HL-60 (cell line): ENCODE measurements around the gene SBSN.

Experiments used
- DNase-seq, 2 experiments: peaks; one replicate each; pipeline ENCODE4 v3.0.0-alpha.2; 2010 to 2020; ENCODE audit warnings: low read depth in 1 of 2, low spot score in 1 of 2
- H3K27ac ChIP-seq: fragments of 250-450 bp; sonication (Bioruptor Pico); replicated peaks from 2 replicates; pipeline ENCODE4 v1.5.1; 2020; ENCODE audit warnings: mild to moderate bottlenecking, moderate library complexity
- H3K27me3 ChIP-seq: fragments of 250-450 bp; sonication (Bioruptor Pico); 2 replicates; pipeline ENCODE4 v1.5.1; 2021; ENCODE audit warnings: mild to moderate bottlenecking, moderate library complexity; ENCODE audit not compliant: insufficient read depth, poor library complexity, severe bottlenecking
- H3K4me3 ChIP-seq: replicated peaks from 2 replicates; pipeline ENCODE4 v1.5.1; 2011; ENCODE audit warnings: mild to moderate bottlenecking, control low read depth, low read length; ENCODE audit not compliant: insufficient read depth
- GABPA ChIP-seq: IDR thresholded peaks from 2 replicates; pipeline ENCODE4 v1.6.1; 2012; ENCODE audit warnings: low read depth
- POLR2AphosphoS5 ChIP-seq: IDR thresholded peaks from 2 replicates; pipeline ENCODE4 v1.6.1; 2012; ENCODE audit warnings: low read depth
- SPI1 ChIP-seq: IDR thresholded peaks from 2 replicates; pipeline ENCODE4 v1.6.1; 2012; ENCODE audit warnings: low read depth, mild to moderate bottlenecking, borderline replicate concordance
- TF ChIP-seq, protein P1 (sequence below): IDR thresholded peaks from 2 replicates; pipeline ENCODE4 v1.6.1; 2012; ENCODE audit warnings: low read depth; ENCODE audit not compliant: insufficient replicate concordance
- TF ChIP-seq, protein P2 (sequence below): IDR thresholded peaks from one replicate; pipeline ENCODE4 v1.5.1; 2011; ENCODE audit warnings: low read length, control low read depth, inconsistent platforms; ENCODE audit not compliant: insufficient read depth

Gene SBSN

DNA sequence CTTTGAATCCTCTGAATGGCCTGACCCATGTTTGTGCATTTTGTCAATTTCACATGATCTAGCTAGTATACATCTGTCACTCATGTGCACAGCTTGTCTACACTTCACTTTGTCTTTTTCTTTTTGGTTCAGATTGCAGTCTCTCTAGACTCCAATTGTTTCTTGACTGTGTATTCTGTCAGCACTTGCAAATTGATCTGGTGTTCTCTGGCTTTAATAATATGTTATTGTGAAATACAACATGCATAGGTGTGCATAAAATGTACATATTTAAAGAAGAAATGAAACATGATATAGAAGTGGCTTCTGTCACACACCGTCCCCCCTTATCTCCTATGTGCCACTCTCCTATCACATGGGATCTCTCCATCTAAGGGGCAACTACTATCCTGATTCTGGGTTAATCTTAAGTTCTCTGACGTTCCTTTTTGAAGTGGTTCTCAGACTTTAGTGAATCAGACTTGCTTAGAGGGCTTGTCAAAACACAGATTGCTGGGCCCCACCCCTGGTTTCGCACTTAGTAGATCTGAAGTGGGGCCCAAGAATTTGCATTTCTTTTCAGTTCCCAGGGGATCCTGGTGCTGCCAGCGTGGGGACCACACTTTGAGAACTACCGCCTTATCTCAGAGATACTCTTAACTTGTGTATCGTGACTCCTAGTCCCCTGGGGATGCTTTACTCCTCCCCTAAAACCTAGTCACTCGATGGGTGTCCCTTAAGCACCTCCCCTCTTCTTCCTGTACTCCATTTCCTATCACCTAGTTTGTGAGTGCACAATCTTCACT is 43.7 kb downstream of the SBSN start:
- Histone ChIP-seq H3K4me3 (no peak overlapping the region), H3K27me3 (peaks cover 6% of the 10 kb centered on the region), H3K27ac (no peak overlapping the region)
- DNase-seq = no peak
- TF ChIP-seq SPI1 (no peak), GABPA (no peak), POLR2AphosphoS5 (no peak)
- TF ChIP-seq, protein P1, sequence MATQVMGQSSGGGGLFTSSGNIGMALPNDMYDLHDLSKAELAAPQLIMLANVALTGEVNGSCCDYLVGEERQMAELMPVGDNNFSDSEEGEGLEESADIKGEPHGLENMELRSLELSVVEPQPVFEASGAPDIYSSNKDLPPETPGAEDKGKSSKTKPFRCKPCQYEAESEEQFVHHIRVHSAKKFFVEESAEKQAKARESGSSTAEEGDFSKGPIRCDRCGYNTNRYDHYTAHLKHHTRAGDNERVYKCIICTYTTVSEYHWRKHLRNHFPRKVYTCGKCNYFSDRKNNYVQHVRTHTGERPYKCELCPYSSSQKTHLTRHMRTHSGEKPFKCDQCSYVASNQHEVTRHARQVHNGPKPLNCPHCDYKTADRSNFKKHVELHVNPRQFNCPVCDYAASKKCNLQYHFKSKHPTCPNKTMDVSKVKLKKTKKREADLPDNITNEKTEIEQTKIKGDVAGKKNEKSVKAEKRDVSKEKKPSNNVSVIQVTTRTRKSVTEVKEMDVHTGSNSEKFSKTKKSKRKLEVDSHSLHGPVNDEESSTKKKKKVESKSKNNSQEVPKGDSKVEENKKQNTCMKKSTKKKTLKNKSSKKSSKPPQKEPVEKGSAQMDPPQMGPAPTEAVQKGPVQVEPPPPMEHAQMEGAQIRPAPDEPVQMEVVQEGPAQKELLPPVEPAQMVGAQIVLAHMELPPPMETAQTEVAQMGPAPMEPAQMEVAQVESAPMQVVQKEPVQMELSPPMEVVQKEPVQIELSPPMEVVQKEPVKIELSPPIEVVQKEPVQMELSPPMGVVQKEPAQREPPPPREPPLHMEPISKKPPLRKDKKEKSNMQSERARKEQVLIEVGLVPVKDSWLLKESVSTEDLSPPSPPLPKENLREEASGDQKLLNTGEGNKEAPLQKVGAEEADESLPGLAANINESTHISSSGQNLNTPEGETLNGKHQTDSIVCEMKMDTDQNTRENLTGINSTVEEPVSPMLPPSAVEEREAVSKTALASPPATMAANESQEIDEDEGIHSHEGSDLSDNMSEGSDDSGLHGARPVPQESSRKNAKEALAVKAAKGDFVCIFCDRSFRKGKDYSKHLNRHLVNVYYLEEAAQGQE = no peak
- TF ChIP-seq, protein P2, sequence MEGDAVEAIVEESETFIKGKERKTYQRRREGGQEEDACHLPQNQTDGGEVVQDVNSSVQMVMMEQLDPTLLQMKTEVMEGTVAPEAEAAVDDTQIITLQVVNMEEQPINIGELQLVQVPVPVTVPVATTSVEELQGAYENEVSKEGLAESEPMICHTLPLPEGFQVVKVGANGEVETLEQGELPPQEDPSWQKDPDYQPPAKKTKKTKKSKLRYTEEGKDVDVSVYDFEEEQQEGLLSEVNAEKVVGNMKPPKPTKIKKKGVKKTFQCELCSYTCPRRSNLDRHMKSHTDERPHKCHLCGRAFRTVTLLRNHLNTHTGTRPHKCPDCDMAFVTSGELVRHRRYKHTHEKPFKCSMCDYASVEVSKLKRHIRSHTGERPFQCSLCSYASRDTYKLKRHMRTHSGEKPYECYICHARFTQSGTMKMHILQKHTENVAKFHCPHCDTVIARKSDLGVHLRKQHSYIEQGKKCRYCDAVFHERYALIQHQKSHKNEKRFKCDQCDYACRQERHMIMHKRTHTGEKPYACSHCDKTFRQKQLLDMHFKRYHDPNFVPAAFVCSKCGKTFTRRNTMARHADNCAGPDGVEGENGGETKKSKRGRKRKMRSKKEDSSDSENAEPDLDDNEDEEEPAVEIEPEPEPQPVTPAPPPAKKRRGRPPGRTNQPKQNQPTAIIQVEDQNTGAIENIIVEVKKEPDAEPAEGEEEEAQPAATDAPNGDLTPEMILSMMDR = no peak

DNA sequence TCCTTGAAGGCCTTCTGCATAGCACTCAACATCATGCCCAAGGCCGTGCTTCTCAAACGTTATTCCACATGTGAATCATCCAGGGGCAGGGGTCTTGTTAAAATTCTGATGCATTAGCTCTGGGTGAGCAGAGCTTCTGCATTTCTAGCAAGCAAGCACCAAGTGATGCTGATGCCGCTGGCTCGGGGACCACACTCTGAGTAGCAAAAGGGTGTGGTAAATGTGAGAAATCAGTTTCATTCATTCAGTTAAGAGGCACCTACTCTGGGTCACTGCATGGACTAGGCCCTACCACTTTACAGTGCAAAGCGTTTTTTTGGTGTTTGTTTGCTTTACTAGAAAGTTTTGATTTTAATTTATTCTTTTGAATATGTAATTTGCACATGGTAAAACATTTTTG is 45.0 kb downstream of the SBSN start:
- Histone ChIP-seq H3K27me3 (peaks cover 6% of the 10 kb centered on the region), H3K27ac (no peak overlapping the region), H3K4me3 (no peak overlapping the region)
- DNase-seq = no peak
- no peak for TF ChIP-seq POLR2AphosphoS5
- TF ChIP-seq, protein P2 = no peak
- TF ChIP-seq, protein P1 = no peak
- TF ChIP-seq SPI1 = no peak
- TF ChIP-seq GABPA = no peak

DNA sequence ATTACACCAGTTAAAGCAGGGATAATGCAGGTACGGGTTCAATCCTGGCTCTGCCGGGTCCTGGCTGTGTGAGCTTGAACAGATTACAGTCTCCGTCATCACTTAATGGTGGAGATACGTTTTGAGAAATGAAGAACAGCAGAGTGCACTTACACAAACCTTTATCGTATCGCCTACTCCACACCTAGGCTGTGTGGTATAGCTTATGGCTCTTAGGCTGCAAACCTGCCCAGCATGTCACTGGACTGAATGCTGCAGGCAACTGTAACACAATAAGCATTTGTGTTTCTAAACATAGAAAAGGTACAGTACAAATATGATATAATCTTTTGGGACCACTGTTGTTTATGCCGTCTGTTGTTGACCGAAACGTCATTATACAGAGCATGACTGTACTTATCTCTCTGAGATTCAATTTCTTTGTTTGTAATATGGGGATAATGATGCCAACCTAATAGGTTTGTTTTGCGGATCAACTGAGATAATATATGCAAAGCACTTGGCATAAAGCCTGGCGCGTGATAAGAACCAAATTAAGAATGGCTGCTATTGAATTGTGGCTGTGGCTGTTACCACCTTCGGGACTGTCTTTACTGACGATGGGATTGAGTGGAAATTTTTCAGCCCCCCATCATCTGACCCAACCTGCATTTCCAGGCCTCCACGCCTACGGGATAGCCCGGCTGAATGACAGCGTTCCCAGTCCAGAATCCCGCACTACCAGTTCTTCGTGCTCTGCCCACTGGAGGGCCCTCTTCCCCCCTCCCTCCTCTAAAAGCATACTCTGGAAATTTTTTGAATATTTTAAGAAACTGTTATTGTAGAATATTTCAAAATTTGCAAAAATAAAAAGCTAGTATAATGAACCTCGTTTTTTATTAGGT is 49.1 kb downstream of the SBSN start:
- H3K27me3 ChIP-seq = no peaks in the 10 kb centered on the region
- no peak overlapping the region for H3K27ac ChIP-seq
- no peak for DNase-seq
- H3K4me3 ChIP-seq = no peak overlapping the region
- TF ChIP-seq GABPA (no peak), POLR2AphosphoS5 (no peak), SPI1 (no peak)
- TF ChIP-seq, protein P1 = no peak
- TF ChIP-seq, protein P2 = no peak
